Jurkat, Clone E6-1 (cell line): ENCODE results near the gene CLIP2.
"Not testable (repeated sequence)": the region's sequence is repeated elsewhere in the genome, so short reads cannot be mapped to it uniquely, and the experiment has no call there.

ENCODE experiments used
- DNase-seq: peaks from one replicate; pipeline ENCODE4 v3.0.0-alpha.2; 2011; ENCODE audit warnings: low read depth, low spot score
- H3K4me3 ChIP-seq: 2 replicates; pipeline ENCODE4 v1.5.1; 2011; ENCODE audit warnings: mild to moderate bottlenecking, low read length, control low read depth, moderate library complexity

Gene CLIP2

GRCh38 chr7:74414595-74415333, 125.6 kb downstream of the CLIP2 start:
- DNase-seq, H3K4me3 ChIP-seq: not testable (repeated sequence)

GRCh38 chr7:74417419-74417971, 128.3 kb downstream of the CLIP2 start:
- H3K4me3 ChIP-seq = no peak overlapping the region

GRCh38 chr7:74418076-74418475, 128.9 kb downstream of the CLIP2 start:
- H3K4me3 ChIP-seq = no peak overlapping the region
- DNase-seq = no peak

More at GRCh38 chr7:74417419-74417971, 128.3 kb downstream of the CLIP2 start:
- DNase-seq = no peak

GRCh38 chr7:74418538-74418937, 129.3 kb downstream of the CLIP2 start:
- no peak overlapping the region for H3K4me3 ChIP-seq
- DNase-seq = no peak

GRCh38 chr7:74419232-74419631, 130.0 kb downstream of the CLIP2 start:
- not testable (repeated sequence) for DNase-seq, H3K4me3 ChIP-seq

- no peak for DNase-seq
- H3K4me3 ChIP-seq = no peak overlapping the region
These were observed 130.8 kb downstream of the CLIP2 start for GRCh38 chr7:74420006-74420405.

- no peak overlapping the region for H3K4me3 ChIP-seq
- no peak for DNase-seq
These were observed 135.2 kb downstream of the CLIP2 start for GRCh38 chr7:74424291-74424880.

- H3K4me3 ChIP-seq = no peak overlapping the region
- DNase-seq = no peak
These were observed 138.8 kb downstream of the CLIP2 start for GRCh38 chr7:74428023-74428422.

GRCh38 chr7:74429153-74429747, 140.0 kb downstream of the CLIP2 start:
- DNase-seq = no peak
- no peak overlapping the region for H3K4me3 ChIP-seq

- not testable (repeated sequence) for DNase-seq
These were observed 141.2 kb downstream of the CLIP2 start for GRCh38 chr7:74430409-74430808.

GRCh38 chr7:74430961-74431466, 141.8 kb downstream of the CLIP2 start:
- DNase-seq = no peak
- H3K4me3 ChIP-seq = no peak overlapping the region

More at GRCh38 chr7:74430409-74430808, 141.2 kb downstream of the CLIP2 start:
- H3K4me3 ChIP-seq = not testable (repeated sequence)

GRCh38 chr7:74437291-74437571, 148.0 kb downstream of the CLIP2 start:
- DNase-seq, H3K4me3 ChIP-seq: not testable (repeated sequence)

- no peak for DNase-seq
- no peak overlapping the region for H3K4me3 ChIP-seq
These were observed 149.1 kb downstream of the CLIP2 start for GRCh38 chr7:74438327-74438726.

- DNase-seq = no peak
- no peak overlapping the region for H3K4me3 ChIP-seq
These were observed 150.3 kb downstream of the CLIP2 start for GRCh38 chr7:74439541-74439940.

GRCh38 chr7:74440143-74440542, 150.9 kb downstream of the CLIP2 start:
- DNase-seq, H3K4me3 ChIP-seq: not testable (repeated sequence)

GRCh38 chr7:74441801-74442200, 152.6 kb downstream of the CLIP2 start:
- no peak for DNase-seq
- no peak overlapping the region for H3K4me3 ChIP-seq

GRCh38 chr7:74443543-74444247, 154.5 kb downstream of the CLIP2 start:
- no peak overlapping the region for H3K4me3 ChIP-seq
- no peak for DNase-seq

GRCh38 chr7:74449144-74449543, 159.9 kb downstream of the CLIP2 start:
- no peak for DNase-seq
- H3K4me3 ChIP-seq = no peak overlapping the region

GRCh38 chr7:74449809-74450397, 160.7 kb downstream of the CLIP2 start:
- peak; percentile 54 for DNase-seq

More at GRCh38 chr7:74449809-74450397, 160.7 kb downstream of the CLIP2 start:
- no peak overlapping the region for H3K4me3 ChIP-seq
